GM12873 (cell line): ENCODE data around the gene PSMA2.

Experiments used
- TF ChIP-seq, protein P1 (sequence below): IDR thresholded peaks from 2 replicates; pipeline ENCODE4 v1.5.1; 2012; ENCODE audit warnings: low read depth, mild to moderate bottlenecking, moderate library complexity, low read length, control low read depth; ENCODE audit not compliant: insufficient read depth; ENCODE audit errors: missing control alignments

The PSMA2 gene

DNA sequence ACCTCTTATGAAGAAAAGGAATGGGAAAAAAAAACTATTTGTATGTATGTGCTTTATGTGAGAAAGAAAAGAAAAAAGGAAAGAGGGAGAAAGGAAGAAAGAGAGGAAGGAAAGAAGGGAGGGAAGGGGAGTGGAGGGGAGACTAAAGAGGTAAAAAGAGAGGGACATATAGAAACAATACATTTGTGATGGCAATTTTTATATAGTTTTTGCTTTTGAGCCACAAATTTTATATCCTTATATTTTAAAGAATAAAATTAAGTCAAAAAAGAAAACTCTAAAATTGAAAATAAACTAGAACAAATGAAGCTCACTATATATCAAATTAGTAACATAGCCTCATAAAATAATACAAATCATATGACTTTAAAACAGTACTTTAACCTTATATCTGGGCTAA is 31.1 kb downstream of the PSMA2 start:
- TF ChIP-seq, protein P1, sequence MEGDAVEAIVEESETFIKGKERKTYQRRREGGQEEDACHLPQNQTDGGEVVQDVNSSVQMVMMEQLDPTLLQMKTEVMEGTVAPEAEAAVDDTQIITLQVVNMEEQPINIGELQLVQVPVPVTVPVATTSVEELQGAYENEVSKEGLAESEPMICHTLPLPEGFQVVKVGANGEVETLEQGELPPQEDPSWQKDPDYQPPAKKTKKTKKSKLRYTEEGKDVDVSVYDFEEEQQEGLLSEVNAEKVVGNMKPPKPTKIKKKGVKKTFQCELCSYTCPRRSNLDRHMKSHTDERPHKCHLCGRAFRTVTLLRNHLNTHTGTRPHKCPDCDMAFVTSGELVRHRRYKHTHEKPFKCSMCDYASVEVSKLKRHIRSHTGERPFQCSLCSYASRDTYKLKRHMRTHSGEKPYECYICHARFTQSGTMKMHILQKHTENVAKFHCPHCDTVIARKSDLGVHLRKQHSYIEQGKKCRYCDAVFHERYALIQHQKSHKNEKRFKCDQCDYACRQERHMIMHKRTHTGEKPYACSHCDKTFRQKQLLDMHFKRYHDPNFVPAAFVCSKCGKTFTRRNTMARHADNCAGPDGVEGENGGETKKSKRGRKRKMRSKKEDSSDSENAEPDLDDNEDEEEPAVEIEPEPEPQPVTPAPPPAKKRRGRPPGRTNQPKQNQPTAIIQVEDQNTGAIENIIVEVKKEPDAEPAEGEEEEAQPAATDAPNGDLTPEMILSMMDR, result no peak

DNA sequence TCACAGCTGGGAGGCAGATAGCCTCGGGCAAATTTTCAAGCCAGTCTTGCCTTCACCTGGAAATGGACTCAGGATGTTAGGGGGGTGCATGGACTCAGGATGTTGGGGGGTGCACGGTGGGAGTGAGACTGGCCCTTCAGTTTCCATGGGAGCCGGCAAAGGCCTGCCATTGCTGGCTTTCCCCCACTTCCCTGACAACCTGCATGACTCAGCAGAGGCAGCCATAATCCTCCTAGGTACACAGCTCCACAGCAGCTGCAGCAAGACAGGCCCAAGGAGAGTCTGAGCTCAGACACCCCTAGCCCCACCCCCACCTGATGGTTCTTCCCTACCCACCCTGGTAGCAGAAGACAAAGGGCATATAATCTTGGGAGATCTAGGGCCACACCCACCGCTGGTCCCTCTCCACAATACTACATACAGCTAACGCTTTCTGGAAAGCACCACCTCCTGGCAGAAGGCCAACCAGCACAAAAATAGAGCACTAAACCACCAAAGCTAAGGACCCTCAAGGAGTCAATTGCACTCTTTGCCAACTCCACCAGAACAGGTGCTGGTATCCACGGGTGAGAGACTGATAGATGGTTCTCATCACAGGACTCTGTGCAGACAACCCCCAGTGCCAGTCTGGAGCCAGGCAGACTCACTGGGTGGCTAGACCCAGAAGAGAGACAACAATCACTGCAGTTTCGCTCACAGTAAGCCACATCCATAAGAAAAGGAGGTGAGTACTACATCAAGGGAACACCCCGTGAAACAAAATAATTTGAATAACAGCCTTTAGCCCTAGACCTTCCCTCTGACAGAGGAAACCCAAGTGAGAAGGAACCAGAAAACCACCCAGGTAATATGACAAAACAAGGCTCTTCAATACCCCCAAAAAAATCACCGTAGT is 38.4 kb downstream of the PSMA2 start:
- TF ChIP-seq, protein P1, result no peak

DNA sequence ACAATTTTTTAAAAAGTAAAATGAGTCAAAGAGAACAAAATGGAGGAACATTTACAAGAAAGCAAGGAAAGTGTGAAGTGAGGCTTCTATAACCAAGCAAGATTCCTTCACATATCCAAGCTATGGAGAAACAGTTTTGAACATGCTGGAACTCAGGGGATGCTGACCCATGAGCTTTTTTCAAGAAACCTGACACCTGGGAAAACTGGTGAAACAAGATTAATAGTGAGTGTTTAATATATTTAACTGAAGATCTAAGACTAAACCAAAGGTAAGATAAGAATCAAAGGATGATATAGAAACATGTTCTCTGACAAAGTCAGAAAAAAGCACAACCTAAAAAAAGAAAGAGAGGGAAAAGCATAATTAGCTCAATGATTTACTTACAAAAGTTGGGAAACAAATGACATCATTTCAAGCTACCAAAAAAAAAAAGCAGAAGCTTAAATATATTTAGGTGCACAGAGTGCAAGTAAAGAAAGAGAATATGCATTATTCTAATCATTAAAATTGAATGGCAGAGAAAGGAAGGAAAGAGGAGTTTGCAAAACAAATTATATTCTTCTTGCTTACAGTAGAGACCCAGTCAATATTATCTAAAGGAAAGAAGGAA is 45.0 kb downstream of the PSMA2 start:
- TF ChIP-seq, protein P1, result no peak

DNA sequence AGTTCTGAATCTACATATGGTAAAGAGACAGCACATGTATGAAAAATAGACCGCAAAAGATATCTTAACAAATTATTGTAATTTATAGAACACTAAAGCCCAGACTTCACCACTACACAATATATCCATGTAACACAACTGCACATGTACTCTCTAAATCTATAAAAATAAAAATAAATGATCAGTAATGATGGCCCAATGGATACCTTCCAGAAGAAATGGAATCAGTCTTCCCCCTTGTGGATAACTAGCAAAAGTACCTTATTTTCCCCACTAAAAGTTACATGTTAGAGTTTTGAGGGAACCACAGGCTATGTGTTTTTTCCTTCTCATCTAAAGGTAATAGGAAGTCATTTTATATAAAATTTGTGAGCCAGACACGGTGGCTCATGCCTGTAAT is 45.8 kb downstream of the PSMA2 start:
- TF ChIP-seq, protein P1, result peak; percentile 23

DNA sequence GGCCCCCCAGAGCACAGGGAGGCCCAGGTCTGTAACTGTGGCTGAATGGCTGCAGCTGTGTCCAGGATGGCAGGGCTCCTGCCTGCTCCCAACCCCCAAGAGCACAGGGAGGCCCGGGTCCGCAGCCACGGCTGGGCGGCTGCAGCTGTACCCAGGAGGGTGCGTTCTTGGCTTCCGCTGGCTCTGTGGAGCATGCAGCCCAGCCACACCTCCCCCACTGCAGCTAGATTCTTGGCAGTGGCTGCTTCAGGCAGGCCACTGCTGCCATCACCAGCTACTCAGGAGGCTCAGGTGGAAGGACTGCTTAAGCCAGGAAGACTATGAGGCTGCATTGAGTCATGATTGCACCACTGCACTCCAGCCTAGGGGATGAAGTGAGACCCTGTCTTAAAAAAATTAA is 48.0 kb downstream of the PSMA2 start:
- TF ChIP-seq, protein P1, result no peak

DNA sequence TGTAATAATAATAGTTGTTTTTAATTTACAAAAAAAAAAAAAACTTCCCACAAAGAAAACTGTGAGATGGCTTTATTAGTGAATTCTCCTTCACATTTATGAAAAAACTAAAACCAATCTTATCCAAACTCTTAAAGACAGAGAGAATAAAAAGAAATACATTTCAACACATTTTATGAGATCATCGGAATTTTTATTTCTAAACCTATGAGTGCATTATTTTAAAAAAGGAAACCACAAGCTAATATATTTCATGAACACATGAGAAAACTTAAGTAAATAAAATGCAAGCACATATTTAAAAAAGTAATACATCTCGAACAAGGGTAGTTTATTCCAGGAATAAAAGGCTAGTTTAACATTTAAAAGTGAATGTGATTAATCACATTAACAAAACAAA is 51.6 kb downstream of the PSMA2 start:
- TF ChIP-seq, protein P1, result no peak

DNA sequence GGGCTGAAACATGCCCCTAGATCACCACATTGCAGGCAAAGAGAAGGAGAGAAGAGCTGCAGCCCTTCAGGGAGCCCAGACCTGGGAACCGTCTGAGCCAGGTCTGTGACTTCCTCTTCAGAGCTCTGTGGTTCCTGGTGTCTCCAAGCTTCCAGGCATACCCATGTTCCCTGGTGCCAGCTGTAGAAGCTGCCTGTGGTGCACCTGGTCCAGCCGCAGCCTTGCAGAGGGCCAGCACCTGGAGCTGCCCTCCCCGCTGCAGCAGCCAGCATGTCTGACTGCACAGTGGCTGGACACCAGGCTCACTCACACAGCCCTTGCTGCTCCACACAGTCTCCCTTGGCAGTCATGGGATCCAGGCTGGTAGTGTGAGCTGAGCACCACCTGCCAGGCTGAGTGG is 53.7 kb downstream of the PSMA2 start:
- TF ChIP-seq, protein P1, result no peak
